GM20000 (cell line): ENCODE results near the gene NMNAT3.
"Not testable (repeated sequence)": the region's sequence is repeated elsewhere in the genome, so short reads cannot be mapped to it uniquely, and the experiment has no call there.

Experiments used
- DNase-seq: peaks from one replicate; pipeline ENCODE4 v3.0.0; 2012; ENCODE audit warnings: low spot score
- TF ChIP-seq, protein P1 (sequence below): IDR thresholded peaks from 2 replicates; pipeline ENCODE4 v1.5.1; 2012; ENCODE audit warnings: mild to moderate bottlenecking, control low read depth; ENCODE audit errors: extremely low read depth, missing control alignments

Gene NMNAT3

DNA sequence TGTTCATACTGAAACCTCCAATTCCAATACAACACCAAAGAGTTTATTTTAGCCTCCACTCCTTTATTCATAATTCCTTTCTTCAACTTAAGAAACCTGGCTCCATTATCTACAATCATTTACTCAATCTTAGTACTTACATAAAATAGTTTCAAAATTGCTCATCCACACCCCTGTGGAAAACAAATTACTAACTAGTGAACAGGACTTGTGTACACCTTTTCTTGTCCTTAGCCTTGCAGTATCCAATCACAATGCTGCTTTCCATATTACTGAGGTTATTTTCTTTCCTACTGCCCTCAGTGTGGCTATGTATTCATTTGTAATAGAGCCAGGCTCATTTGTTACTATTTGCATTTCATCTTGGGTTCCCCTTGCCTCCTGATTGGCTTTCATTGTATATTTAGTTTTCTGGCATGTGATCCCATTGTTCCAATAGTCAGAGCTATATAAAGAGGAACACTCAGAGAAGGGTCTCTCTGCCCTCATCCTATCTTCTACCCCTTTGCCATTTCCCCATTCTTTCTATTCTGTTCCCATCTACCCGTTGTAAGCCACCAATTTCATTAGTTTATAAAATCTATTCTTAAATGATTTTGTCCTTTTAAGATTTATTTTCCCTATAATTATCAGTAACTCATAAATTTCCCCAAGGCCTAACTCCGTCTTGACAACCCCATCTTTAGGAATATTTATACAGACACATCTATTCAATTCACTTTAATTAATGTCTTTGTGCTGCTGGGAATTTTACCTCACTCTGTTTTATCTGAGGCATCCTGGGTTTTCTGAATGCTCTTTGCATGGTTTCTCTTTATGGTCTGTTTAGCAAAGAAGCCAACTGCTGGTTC lies 70.3 kb downstream of the NMNAT3 start:
- DNase-seq: no peak
- TF ChIP-seq, protein P1, sequence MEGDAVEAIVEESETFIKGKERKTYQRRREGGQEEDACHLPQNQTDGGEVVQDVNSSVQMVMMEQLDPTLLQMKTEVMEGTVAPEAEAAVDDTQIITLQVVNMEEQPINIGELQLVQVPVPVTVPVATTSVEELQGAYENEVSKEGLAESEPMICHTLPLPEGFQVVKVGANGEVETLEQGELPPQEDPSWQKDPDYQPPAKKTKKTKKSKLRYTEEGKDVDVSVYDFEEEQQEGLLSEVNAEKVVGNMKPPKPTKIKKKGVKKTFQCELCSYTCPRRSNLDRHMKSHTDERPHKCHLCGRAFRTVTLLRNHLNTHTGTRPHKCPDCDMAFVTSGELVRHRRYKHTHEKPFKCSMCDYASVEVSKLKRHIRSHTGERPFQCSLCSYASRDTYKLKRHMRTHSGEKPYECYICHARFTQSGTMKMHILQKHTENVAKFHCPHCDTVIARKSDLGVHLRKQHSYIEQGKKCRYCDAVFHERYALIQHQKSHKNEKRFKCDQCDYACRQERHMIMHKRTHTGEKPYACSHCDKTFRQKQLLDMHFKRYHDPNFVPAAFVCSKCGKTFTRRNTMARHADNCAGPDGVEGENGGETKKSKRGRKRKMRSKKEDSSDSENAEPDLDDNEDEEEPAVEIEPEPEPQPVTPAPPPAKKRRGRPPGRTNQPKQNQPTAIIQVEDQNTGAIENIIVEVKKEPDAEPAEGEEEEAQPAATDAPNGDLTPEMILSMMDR: no peak

- TF ChIP-seq, protein P1: no peak
Measured at GRCh38 chr3:139602003-139602402, 75.8 kb downstream of the NMNAT3 start.

DNA sequence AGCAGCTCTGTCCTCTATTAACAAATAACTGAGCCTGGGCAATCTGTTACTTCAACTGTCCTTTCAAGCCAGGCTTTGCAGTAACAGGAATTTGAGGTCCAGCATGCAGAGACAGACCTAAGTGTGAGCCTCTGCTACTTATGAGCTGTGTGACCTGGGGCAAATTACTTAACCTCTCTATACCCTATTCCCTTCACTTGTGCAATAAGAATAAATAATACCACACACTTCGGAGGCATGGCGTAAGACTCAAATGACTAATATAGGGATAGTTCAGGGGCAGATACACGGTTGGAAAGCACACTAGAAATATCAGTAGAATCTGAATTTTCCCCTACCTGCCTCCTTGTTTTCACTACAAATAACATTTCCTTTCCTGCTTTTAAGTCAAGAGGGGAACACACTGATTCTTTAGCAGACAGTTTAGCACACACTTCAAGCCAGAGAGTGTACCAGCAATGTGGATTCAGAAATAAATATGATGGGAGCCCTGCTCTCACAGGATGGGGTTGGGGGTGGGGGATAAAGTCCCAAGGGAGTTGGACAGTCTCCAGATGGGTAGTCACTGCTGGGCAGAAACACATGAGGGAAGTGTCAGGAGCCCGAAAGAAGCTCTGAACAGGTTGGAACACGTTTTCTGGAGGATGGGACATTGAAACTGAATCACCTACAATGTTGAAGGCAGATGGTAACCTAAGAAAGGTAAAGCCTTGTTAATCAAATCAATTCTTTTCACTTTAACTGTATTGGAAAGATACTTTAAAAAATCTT lies 76.4 kb downstream of the NMNAT3 start:
- no peak for DNase-seq
- TF ChIP-seq, protein P1: no peak

More at GRCh38 chr3:139602003-139602402, 75.8 kb downstream of the NMNAT3 start:
- DNase-seq: no peak

DNA sequence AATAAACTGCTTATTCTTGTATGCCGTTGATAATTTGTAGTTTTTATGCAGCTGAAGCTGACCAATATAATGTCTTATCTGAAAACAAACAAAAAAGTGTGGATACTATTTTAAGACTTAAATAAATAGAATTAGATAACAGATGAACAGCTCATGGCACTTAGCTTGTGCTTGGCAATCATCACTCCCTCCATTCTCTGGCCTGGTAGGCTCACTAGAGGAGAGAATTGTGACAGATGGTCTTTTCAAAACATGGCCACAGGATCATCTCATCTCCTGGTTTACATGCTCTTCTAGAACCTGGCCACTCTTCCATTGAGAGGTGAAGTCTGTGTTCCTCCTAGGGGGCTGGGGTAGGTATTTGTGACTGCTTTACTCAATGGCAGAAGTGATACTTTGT lies 79.8 kb downstream of the NMNAT3 start:
- no peak for DNase-seq
- TF ChIP-seq, protein P1: no peak

GRCh38 chr3:139591186-139591585 lies 86.6 kb downstream of the NMNAT3 start:
- not testable (repeated sequence) for DNase-seq

DNA sequence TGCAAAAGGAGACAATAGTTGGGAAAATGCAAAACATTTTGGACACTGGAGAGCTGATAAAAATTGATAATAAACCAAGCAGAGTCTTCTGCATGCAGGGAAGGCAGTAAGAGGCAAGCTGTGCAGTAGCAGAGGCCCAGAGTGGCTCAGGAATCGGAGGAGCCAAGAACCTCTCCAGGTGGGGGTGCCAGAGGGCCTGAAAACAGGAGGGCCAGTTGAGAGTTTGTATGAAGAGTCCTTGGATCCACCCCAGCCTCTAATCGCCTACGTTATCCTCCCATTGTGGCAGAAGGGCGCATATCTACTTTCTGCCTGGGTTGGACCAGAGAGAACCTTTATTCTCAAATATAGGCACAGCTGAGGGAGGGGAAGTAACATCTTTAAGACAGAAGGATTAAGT lies 89.3 kb downstream of the NMNAT3 start:
- DNase-seq: no peak
- TF ChIP-seq, protein P1: no peak

DNA sequence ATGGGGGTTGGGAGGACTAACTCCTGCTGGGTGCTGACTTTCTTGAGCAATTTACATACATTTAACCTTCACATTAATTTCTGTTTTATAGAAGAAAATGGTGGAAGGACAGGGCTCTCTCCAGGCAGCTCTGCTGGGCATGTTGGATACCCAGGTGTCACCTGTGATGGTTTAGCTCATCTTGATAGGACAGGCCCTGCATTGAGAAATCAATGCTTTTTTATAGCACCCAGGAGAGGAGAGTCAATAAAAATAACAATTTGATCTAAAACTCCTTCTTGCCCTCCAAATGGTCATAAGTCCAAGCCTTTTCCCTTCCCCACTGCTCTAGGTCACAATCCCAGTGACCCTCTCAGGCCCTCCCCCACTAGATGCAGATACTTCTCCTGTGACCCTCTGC lies 90.0 kb downstream of the NMNAT3 start:
- TF ChIP-seq, protein P1: no peak
- no peak for DNase-seq
